ENCODE results near the gene HPS1. TPM values are rescaled to one million over a fixed set of nuclear protein-coding genes. Genes with fewer than 3 reads are reported as not detected.

Gene HPS1
- total and polyA plus RNA-seq, 2 experiments from 2014 or later, result 21.4 to 51.2 TPM

DNA sequence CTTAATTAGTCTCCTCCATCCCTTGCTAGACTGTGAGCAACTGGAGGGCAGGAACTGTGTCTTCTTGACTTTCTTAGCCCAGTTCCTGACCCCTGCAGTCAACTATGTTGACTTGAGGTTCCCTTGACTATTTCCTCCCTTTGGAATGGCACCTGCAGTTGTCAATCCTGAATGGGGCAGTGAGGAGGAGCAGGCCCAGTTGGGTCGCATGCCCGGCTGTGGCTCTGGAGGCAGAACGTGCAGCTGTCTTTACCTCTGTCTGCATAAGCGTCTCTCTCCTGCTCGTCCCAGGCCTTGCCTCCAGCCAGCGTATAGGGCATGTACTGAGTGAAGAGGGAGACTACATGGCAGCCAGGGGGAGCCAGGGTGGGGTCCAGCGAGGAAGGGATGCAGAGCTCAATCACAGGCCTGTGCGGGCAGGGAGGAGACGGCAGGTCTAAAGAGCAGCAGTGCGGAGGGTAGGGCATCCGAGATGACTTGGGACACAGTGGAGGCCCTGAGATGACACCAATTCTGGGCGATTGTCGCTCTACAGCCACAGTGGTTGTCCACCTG lies 58.6 kb downstream of the HPS1 start:
- Histone ChIP-seq H4K20me1 (replicated peaks; ENCODE audit: insufficient read depth) (no peaks in the 10 kb centered on the region), H3K27me3 (ENCODE audit: insufficient read depth) (no peaks in the 10 kb centered on the region), H3F3A (replicated peaks; ENCODE audit: low read depth) (no peaks in the 10 kb centered on the region), H3K36me3 (ENCODE audit: insufficient read depth) (no peaks in the 10 kb centered on the region), H3K4me1 (ENCODE audit: insufficient read depth) (no peaks in the 10 kb centered on the region), H2AFZ (no peak overlapping the region), H3K9me2 (ENCODE audit: insufficient read depth) (no peaks in the 10 kb centered on the region), H3K4me2 (no peak overlapping the region), H3K4me3 (no peak overlapping the region), H3K27ac (ENCODE audit: low read depth) (no peak overlapping the region), H3K79me2 (replicated peaks; ENCODE audit: insufficient read depth) (no peaks in the 10 kb centered on the region)
- Mint-ChIP-seq H3K36me3 (ENCODE audit: low read depth) (peaks cover 6% of the 10 kb centered on the region; the same call in 1 of the 3 replicates), H3K4me3 (no peak overlapping the region), H3K9me3 (no peaks in the 10 kb centered on the region), H3K4me1 (no peaks in the 10 kb centered on the region), H3K27ac (no peak overlapping the region), H3K27me3 (ENCODE audit: insufficient read depth, low read depth, poor library complexity) (peaks cover 10% of the 10 kb centered on the region)
- TF ChIP-seq POLR2AphosphoS5 (IDR thresholded peaks at IDR 0.05; ENCODE audit: low read depth), result no peak
- TF ChIP-seq, protein P1, sequence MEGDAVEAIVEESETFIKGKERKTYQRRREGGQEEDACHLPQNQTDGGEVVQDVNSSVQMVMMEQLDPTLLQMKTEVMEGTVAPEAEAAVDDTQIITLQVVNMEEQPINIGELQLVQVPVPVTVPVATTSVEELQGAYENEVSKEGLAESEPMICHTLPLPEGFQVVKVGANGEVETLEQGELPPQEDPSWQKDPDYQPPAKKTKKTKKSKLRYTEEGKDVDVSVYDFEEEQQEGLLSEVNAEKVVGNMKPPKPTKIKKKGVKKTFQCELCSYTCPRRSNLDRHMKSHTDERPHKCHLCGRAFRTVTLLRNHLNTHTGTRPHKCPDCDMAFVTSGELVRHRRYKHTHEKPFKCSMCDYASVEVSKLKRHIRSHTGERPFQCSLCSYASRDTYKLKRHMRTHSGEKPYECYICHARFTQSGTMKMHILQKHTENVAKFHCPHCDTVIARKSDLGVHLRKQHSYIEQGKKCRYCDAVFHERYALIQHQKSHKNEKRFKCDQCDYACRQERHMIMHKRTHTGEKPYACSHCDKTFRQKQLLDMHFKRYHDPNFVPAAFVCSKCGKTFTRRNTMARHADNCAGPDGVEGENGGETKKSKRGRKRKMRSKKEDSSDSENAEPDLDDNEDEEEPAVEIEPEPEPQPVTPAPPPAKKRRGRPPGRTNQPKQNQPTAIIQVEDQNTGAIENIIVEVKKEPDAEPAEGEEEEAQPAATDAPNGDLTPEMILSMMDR (conservative IDR thresholded peaks at IDR 0.05; ENCODE audit: low read depth in 2 of 2), result peak; percentile 32 to 62
- DNase-seq (ENCODE audit: low spot score) (peak; percentile 46), ATAC-seq (peak; percentile 86)

DNA sequence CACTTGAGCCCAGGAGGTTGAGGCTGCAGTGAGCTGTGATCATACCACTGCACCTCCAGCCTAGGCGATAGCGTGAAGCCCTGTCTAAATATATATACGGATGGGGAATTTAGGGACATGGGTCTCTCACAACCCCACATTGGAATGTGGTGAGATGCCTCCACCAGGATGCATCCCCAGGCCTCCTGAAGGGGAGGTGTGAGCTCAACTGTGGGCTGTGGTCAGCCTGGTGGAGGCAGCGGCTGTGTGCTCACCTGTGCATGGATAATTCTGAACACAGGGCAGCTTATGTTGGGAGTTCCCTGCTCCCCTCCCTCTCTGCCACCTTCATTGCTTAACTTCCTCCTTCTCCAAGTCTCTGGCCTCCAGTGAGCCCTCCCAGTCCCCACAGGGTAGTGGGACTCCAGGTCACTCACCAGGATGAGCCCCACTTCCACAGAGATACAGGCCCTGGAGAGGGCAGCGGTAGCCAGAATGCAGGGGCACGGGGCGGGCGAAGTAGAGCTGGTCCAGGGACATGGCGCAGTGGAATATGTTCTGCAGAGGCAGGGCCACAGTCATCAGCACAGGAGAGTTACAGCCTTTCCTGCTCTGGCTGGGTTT lies 62.1 kb downstream of the HPS1 start:
- no peak for ATAC-seq
- no peak for TF ChIP-seq POLR2AphosphoS5 (IDR thresholded peaks at IDR 0.05; ENCODE audit: low read depth)
- no peak for TF ChIP-seq EZH2phosphoT487 (IDR thresholded peaks at IDR 0.05; ENCODE audit: unreplicated experiment)
- TF ChIP-seq, protein P1 (conservative IDR thresholded peaks at IDR 0.05; ENCODE audit: low read depth in 2 of 2), result no peak
- no peak for TF ChIP-seq STAT1 (IDR thresholded peaks at IDR 0.05; ENCODE audit: unreplicated experiment)
- no peak for TF ChIP-seq CREB1 (CRISPR knock-in tag; IDR thresholded peaks at IDR 0.05; ENCODE audit: low read depth)
- no peak for TF ChIP-seq EZH2 (IDR thresholded peaks at IDR 0.05; ENCODE audit: low read depth, unreplicated experiment)
- TF ChIP-seq, protein P2, sequence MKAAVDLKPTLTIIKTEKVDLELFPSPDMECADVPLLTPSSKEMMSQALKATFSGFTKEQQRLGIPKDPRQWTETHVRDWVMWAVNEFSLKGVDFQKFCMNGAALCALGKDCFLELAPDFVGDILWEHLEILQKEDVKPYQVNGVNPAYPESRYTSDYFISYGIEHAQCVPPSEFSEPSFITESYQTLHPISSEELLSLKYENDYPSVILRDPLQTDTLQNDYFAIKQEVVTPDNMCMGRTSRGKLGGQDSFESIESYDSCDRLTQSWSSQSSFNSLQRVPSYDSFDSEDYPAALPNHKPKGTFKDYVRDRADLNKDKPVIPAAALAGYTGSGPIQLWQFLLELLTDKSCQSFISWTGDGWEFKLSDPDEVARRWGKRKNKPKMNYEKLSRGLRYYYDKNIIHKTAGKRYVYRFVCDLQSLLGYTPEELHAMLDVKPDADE (IDR thresholded peaks at IDR 0.05), result no peak
- TF ChIP-seq JUNB (IDR thresholded peaks at IDR 0.05; ENCODE audit: unreplicated experiment), result no peak
- TF ChIP-seq NANOG (IDR thresholded peaks at IDR 0.05; ENCODE audit: borderline replicate concordance), result no peak
- no peak for TF ChIP-seq ZNF331 (CRISPR knock-in tag; IDR thresholded peaks at IDR 0.05; ENCODE audit: low read depth)

More for the DNA sequence above, 62.1 kb downstream of the HPS1 start:
- Histone ChIP-seq H3F3A (replicated peaks; ENCODE audit: low read depth) (no peaks in the 10 kb centered on the region), H3K4me1 (ENCODE audit: insufficient read depth) (no peaks in the 10 kb centered on the region), H3K79me2 (replicated peaks; ENCODE audit: insufficient read depth) (no peaks in the 10 kb centered on the region), H3K36me3 (ENCODE audit: insufficient read depth) (no peaks in the 10 kb centered on the region), H3K27me3 (ENCODE audit: insufficient read depth) (no peaks in the 10 kb centered on the region), H3K27ac (ENCODE audit: low read depth) (no peak overlapping the region), H2AFZ (no peak overlapping the region), H3K4me2 (no peak overlapping the region), H4K20me1 (replicated peaks; ENCODE audit: insufficient read depth) (no peaks in the 10 kb centered on the region), H3K4me3 (no peak overlapping the region), H3K9me2 (ENCODE audit: insufficient read depth) (no peaks in the 10 kb centered on the region)
- Mint-ChIP-seq H3K27ac (no peak overlapping the region), H3K4me3 (no peak overlapping the region), H3K27me3 (ENCODE audit: insufficient read depth, low read depth, poor library complexity) (peaks cover 11% of the 10 kb centered on the region), H3K4me1 (peaks cover 8% of the 10 kb centered on the region), H3K36me3 (ENCODE audit: low read depth) (0 out of 3 replicates have a peak, but pooled peaks cover 4% of the 10 kb centered on the region), H3K9me3 (no peaks in the 10 kb centered on the region)
- DNase-seq (ENCODE audit: low spot score), result no peak
